Muscle layer of colon (tissue), 2 donors: ENCODE measurements around the gene AFF3.

ENCODE experiments used
- H3K27ac ChIP-seq: one replicate; pipeline ENCODE4 v1.7.0; 2013; ENCODE audit warnings: low read depth, mild to moderate bottlenecking, low read length, moderate library complexity
- H3K27me3 ChIP-seq, 2 donors: one replicate each; pipeline ENCODE4 v1.7.0; 2013; ENCODE audit warnings: low read length in 2 of 2, mild to moderate bottlenecking in 2 of 2; ENCODE audit not compliant: insufficient read depth in 2 of 2, control insufficient read depth in 1 of 2
- H3K36me3 ChIP-seq: one replicate; pipeline ENCODE4 v1.7.0; 2013; ENCODE audit warnings: mild to moderate bottlenecking, low read length; ENCODE audit not compliant: insufficient read depth
- H3K4me1 ChIP-seq: one replicate; pipeline ENCODE4 v1.7.0; 2013; ENCODE audit warnings: mild to moderate bottlenecking, low read length; ENCODE audit not compliant: insufficient read depth
- H3K4me3 ChIP-seq, 2 donors: one replicate each; pipeline ENCODE4 v1.7.0; 2013; ENCODE audit warnings: low read length in 2 of 2, low read depth in 1 of 2, mild to moderate bottlenecking in 1 of 2, moderate library complexity in 1 of 2
- H3K9ac ChIP-seq: one replicate; pipeline ENCODE4 v1.7.0; 2013; ENCODE audit warnings: low read length
- H3K9me3 ChIP-seq: one replicate; pipeline ENCODE4 v1.7.0; 2013; ENCODE audit warnings: mild to moderate bottlenecking, low read length
- donor health status: abdominal sarcoma.
- donor health status: Adenocarcinoma of cecum.

Gene AFF3

DNA sequence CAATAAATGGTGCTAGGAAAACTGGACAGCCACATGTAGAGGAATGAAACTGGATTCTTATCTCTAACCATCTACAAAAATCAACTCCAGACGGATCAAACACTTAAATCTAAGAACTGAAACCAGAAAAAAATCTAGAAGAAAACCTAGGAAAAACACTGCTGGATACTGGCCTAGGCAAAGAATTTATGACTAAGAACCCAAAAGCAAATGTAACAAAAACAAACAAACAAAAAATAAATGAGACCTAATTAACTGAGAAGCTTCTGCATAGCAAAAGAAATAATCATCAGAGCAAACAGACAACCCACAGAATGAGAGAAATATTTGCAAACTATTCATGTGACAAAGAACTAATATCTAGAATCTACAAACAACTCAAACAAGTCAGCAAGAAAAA lies 338.5 kb downstream of the AFF3 start:
- Histone ChIP-seq H3K4me3 (no peak overlapping the region), H3K27ac (no peak overlapping the region), H3K9ac (no peak overlapping the region), H3K9me3 (no peaks in the 10 kb centered on the region), H3K27me3 (no peaks in the 10 kb centered on the region), H3K36me3 (no peaks in the 10 kb centered on the region), H3K4me1 (no peaks in the 10 kb centered on the region)

DNA sequence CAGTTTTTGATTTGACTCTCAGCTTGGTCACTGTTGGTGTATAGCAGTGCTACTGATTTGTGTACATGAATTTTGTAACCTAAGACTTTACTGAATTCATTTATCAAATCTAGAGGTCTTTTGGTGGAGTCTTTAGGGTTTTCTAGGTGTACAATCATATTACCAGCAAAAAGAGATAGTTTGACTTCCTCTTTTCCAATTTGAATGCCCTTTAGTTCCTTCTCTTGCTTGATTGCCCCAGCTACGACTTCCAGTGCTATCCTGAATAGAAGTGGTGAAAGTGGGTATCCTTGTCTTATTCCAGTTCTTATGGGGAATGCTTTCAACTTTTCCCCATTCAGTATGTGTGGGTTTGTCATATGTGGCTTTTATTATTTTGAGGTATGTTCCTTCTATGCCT lies 339.7 kb downstream of the AFF3 start:
- Histone ChIP-seq H3K4me1 (no peaks in the 10 kb centered on the region), H3K36me3 (no peaks in the 10 kb centered on the region), H3K27ac (no peak overlapping the region), H3K4me3 (no peak overlapping the region), H3K9ac (no peak overlapping the region), H3K9me3 (no peaks in the 10 kb centered on the region), H3K27me3 (no peaks in the 10 kb centered on the region)

- Histone ChIP-seq H3K27me3 (no peaks in the 10 kb centered on the region), H3K9me3 (no peaks in the 10 kb centered on the region), H3K36me3 (no peaks in the 10 kb centered on the region), H3K9ac (no peak overlapping the region), H3K27ac (no peak overlapping the region), H3K4me3 (no peak overlapping the region), H3K4me1 (no peaks in the 10 kb centered on the region)
Observed at GRCh38 chr2:99801327-99801901, 341.0 kb downstream of the AFF3 start.

DNA sequence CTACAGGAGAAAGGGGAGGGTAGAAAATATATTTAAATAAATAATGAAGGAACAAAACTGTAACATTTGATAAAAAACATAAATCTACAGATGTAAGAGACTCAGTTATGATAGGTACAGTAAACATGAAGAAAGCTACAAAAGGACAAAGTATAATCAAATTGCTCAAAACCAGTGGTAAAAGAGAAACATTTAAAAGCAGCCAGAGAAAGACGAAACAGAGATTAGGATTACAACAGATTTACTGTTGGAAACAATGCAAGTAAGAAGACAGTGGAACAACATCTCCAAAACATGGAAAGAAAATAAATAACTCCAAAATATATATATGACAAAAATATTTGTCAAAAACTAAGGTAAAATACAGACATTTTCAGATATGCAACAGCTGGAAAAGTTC lies 344.9 kb downstream of the AFF3 start:
- no peak overlapping the region for H3K4me3 ChIP-seq
- no peak overlapping the region for H3K9ac ChIP-seq
- H3K27me3 ChIP-seq = no peaks in the 10 kb centered on the region
- H3K9me3 ChIP-seq = no peaks in the 10 kb centered on the region
- H3K4me1 ChIP-seq = no peaks in the 10 kb centered on the region
- no peak overlapping the region for H3K27ac ChIP-seq
- H3K36me3 ChIP-seq = no peaks in the 10 kb centered on the region

DNA sequence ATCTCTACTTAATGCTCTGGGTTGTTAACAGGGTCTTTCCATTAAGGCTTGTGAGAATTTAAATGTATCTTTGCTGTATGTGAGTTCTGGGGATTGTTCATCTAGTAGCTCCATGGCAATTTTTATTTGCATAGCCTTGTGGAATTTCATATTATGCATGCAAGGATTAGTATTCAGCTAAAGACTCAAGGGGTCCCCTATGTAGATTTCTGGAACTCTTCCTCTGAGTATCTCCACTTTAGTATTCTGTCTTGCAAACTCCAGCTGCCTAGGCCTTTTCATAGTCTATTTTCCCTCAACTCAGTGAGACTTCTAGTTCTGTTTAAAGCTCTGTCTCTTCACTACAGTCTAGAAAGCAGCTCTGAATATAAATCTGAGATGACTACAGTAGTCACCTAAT lies 348.0 kb downstream of the AFF3 start:
- no peaks in the 10 kb centered on the region for H3K36me3 ChIP-seq
- no peaks in the 10 kb centered on the region for H3K4me1 ChIP-seq
- no peaks in the 10 kb centered on the region for H3K27me3 ChIP-seq
- H3K9me3 ChIP-seq = no peaks in the 10 kb centered on the region
- no peak overlapping the region for H3K27ac ChIP-seq
- H3K4me3 ChIP-seq = no peak overlapping the region
- no peak overlapping the region for H3K9ac ChIP-seq

DNA sequence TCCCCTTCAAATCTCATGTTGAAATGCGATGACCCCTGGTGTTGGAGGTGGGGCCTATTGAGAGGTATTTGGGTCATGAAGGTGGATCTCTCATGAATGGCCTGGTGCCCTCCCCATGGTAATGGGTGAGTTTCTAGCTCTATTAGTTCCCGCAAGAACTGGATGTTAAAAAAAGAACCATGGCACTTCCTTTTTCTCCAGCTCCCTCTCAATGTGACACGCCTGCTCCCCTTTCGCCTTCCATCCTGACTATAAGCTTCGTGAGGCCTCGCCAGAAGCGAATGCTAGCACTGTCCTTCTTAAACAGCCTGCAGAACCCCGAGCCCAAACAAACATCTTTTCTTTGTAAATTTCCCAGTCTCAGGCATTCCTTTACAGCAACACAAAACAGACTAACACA lies 349.4 kb downstream of the AFF3 start:
- no peaks in the 10 kb centered on the region for H3K4me1 ChIP-seq

GRCh38 chr2:99789849-99790248 lies 352.5 kb downstream of the AFF3 start:
- Histone ChIP-seq H3K9ac (no peak overlapping the region), H3K4me1 (no peaks in the 10 kb centered on the region), H3K36me3 (no peaks in the 10 kb centered on the region), H3K27ac (no peak overlapping the region), H3K4me3 (no peak overlapping the region), H3K27me3 (no peaks in the 10 kb centered on the region), H3K9me3 (no peaks in the 10 kb centered on the region)

More for the DNA sequence above, 349.4 kb downstream of the AFF3 start:
- Histone ChIP-seq H3K27me3 (no peaks in the 10 kb centered on the region), H3K36me3 (no peaks in the 10 kb centered on the region), H3K9ac (no peak overlapping the region), H3K9me3 (no peaks in the 10 kb centered on the region), H3K4me3 (no peak overlapping the region), H3K27ac (no peak overlapping the region)

DNA sequence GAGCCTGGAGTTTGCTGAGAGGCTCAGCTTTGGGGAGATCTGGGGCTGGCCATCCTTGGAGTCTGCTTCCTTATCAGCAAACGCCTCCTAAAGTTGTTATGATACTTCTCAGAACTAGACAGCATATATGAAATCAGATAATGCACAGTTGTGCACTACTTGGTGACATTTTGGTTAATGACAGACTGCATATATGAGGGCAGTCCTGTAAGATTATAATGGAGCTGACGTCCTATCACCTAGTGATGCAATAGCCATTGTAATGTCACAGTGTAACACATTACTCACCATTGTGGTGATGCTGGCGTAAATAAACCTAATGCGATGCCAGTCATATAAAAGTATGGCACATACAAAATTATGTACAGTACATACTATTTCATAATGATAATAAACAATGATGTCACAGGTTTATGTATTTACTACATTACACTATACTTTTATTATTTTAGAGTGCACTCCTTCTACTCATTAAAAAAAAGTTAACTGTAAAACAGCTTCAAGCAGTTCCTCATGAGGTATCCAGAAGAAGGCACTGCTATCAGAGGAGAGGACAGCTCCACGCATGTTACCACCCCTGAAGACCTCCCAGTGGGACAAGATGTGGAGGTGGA lies 354.5 kb downstream of the AFF3 start:
- Histone ChIP-seq H3K4me1 (no peaks in the 10 kb centered on the region), H3K27ac (no peak overlapping the region), H3K36me3 (no peaks in the 10 kb centered on the region), H3K9ac (no peak overlapping the region), H3K4me3 (no peak overlapping the region), H3K9me3 (no peaks in the 10 kb centered on the region), H3K27me3 (no peaks in the 10 kb centered on the region)

DNA sequence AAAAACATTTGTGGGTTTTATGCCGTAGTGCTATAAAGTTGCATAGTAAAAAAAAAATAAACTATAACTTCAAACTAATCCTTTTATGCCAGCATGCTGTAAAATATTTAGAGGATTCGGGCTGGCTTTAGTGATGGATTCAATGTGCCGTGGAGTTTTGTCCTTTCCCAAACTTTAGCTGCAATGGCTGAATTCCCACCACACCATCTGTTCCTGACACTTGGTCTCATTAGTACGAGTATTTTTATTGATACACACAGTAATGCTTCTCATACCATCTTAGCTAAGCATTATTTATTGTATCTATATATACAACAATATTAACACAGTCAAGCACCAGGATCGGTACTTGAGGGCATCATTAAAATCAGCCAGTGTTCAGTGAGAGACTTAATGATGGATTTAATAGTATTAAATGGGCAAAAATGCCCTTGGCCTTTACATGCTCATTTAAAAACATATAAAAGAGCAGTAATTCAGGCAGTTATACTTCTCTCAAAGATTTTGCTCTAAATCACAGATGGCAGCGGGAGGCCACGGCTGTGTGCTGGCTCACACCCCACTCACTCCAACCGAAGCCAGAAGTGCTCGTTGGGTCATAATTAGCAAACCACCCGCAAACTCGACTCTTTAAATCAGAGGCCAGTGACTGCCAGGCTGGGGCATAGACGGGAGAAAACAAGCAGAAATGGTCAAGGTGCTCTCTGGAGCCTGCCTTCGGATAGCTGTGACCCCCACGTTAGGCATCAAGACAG lies 355.6 kb downstream of the AFF3 start:
- no peak overlapping the region for H3K9ac ChIP-seq
- H3K27me3 ChIP-seq = no peaks in the 10 kb centered on the region
- H3K9me3 ChIP-seq = no peaks in the 10 kb centered on the region
- H3K4me3 ChIP-seq = no peak overlapping the region
- H3K4me1 ChIP-seq = no peaks in the 10 kb centered on the region
- no peak overlapping the region for H3K27ac ChIP-seq
- no peaks in the 10 kb centered on the region for H3K36me3 ChIP-seq

DNA sequence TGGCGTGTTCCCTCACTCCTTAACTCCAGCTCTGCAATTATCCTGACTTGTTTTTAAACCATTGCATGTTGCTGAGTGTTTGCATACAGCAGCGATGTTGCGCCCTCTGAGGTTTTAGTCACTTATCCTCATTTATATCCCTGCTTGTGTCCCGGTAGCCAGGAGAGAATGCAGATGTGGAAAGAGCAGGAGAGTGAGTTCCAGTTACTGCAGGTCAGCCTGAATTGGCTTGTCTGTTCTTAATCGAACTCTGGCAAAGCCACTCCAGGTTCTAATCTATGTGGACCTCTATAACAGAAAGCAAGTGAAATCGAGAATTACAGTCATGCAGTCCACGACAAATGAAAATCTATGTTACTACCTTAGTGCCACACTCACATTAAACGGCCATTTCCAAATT lies 357.4 kb downstream of the AFF3 start:
- H3K9me3 ChIP-seq = no peaks in the 10 kb centered on the region
- no peaks in the 10 kb centered on the region for H3K27me3 ChIP-seq
- no peak overlapping the region for H3K27ac ChIP-seq

GRCh38 chr2:99784282-99784681 lies 358.1 kb downstream of the AFF3 start:
- no peaks in the 10 kb centered on the region for H3K9me3 ChIP-seq
- H3K4me1 ChIP-seq = no peaks in the 10 kb centered on the region

More for the DNA sequence above, 357.4 kb downstream of the AFF3 start:
- Histone ChIP-seq H3K4me1 (no peaks in the 10 kb centered on the region), H3K36me3 (no peaks in the 10 kb centered on the region), H3K4me3 (no peak overlapping the region), H3K9ac (no peak overlapping the region)

GRCh38 chr2:99780276-99780675 lies 362.1 kb downstream of the AFF3 start:
- no peaks in the 10 kb centered on the region for H3K9me3 ChIP-seq
- H3K36me3 ChIP-seq = no peaks in the 10 kb centered on the region
- H3K4me1 ChIP-seq = no peaks in the 10 kb centered on the region
- H3K4me3 ChIP-seq = no peak overlapping the region
- no peak overlapping the region for H3K27ac ChIP-seq
- no peaks in the 10 kb centered on the region for H3K27me3 ChIP-seq
- H3K9ac ChIP-seq = no peak overlapping the region

More at GRCh38 chr2:99784282-99784681, 358.1 kb downstream of the AFF3 start:
- Histone ChIP-seq H3K4me3 (no peak overlapping the region), H3K27ac (no peak overlapping the region), H3K9ac (no peak overlapping the region), H3K27me3 (no peaks in the 10 kb centered on the region), H3K36me3 (no peaks in the 10 kb centered on the region)
